Activated CD8-positive, alpha-beta T cell treated with anti-CD3 and anti-CD28 coated beads for 36 hours (primary cell): ENCODE data around the gene DCAF11. TPM values are rescaled to one million over a fixed set of nuclear protein-coding genes. Genes with fewer than 3 reads are reported as not detected.

ENCODE experiments used
- ATAC-seq: fragments of 200-7000 bp; cut with Tn5 transposase; one replicate; pipeline ENCODE4 v1.10.0; 2021; ENCODE audit warnings: mild to moderate bottlenecking, moderate library complexity
- CTCF ChIA-PET: fragments of 350-600 bp; sonication (Branson Sonifier 250); formaldehyde crosslinking; loops from one replicate; lab custom pipeline; 2021; ENCODE audit warnings: antibody characterized with exemption; lab: Charles Lee
- POLR2A ChIA-PET: fragments of 350-600 bp; sonication (Branson Sonifier 250); formaldehyde crosslinking; loops from one replicate; lab custom pipeline; 2021; ENCODE audit warnings: antibody characterized with exemption; lab: Charles Lee
- DNase-seq: peaks from one replicate; pipeline ENCODE4 v3.0.0-alpha.2; 2020
- H3K27ac Mint-ChIP-seq: one replicate; pipeline ENCODE4 v1.8.0; 2021; ENCODE audit warnings: mild to moderate bottlenecking, mixed read lengths
- H3K27me3 Mint-ChIP-seq: one replicate; pipeline ENCODE4 v1.8.0; 2021; ENCODE audit warnings: mixed read lengths
- H3K36me3 Mint-ChIP-seq: one replicate; pipeline ENCODE4 v1.8.0; 2021; ENCODE audit warnings: low read depth, mixed read lengths
- H3K4me1 Mint-ChIP-seq: one replicate; pipeline ENCODE4 v1.8.0; 2021; ENCODE audit warnings: low read depth, mixed read lengths
- H3K4me3 Mint-ChIP-seq: one replicate; pipeline ENCODE4 v1.8.0; 2021; ENCODE audit warnings: mild to moderate bottlenecking, moderate library complexity, mixed read lengths
- H3K9me3 Mint-ChIP-seq: one replicate; pipeline ENCODE4 v1.8.0; 2021; ENCODE audit warnings: mixed read lengths
- CTCF ChIP-seq: fragments of 200-600 bp; IDR thresholded peaks from one replicate; pipeline ENCODE4 v1.8.0; 2022; ENCODE audit warnings: antibody characterized with exemption, mild to moderate bottlenecking
- intact Hi-C: fragments of 100-400 bp; cut with micrococcal nuclease; formaldehyde crosslinking; loops from one replicate; pipeline ENCODE4 v1.10.0; 2022
- total RNA-seq, 2 experiments: library from RNA; stranded (reverse); gene quantifications; one replicate each; pipeline ENCODE4 v1.2.3, GENCODE V29; 2021

The DCAF11 gene
- total RNA-seq, 2 experiments from 2014 or later, result 59.9 to 63.9 TPM

GRCh38 chr14:24113801-24114531, 611 bp upstream of the DCAF11 start:
- Mint-ChIP-seq H3K4me1 (peaks cover 23% of the 10 kb centered on the region), H3K27ac (peak overlapping the region; percentile 99), H3K9me3 (no peaks in the 10 kb centered on the region), H3K4me3 (peak overlapping the region; percentile 98), H3K36me3 (peaks cover 23% of the 10 kb centered on the region), H3K27me3 (no peaks in the 10 kb centered on the region)
- ATAC-seq (peak; percentile 45), DNase-seq (peak; percentile 93)
- ChIA-PET CTCF (interaction anchor here (0.8 to 6.0 kb wide), 17 partner anchors 9 to 482 kb away, joined by 3 to 37 read pairs (median 6); partner anchors contain the start of genes CIDEB, EMC9, FITM1 and IRF9), POLR2A (interaction anchor here (0.6 to 7.0 kb wide), 22 partner anchors 9 to 126 kb away, joined by 3 to 62 read pairs (median 6); partner anchors contain the start of genes DHRS4L2, EMC9, FITM1 and GMPR2)
- no peak for TF ChIP-seq CTCF
- intact Hi-C loops, result loop anchor here (2.0 kb wide), 1 partner anchor 27 kb away; the partner anchor contains the start of gene EMC9

- Mint-ChIP-seq H3K9me3 (no peaks in the 10 kb centered on the region), H3K4me3 (peak overlapping the region; percentile 98), H3K4me1 (peaks cover 20% of the 10 kb centered on the region), H3K27ac (peak overlapping the region; percentile 99), H3K36me3 (peaks cover 33% of the 10 kb centered on the region), H3K27me3 (no peaks in the 10 kb centered on the region)
- intact Hi-C loops, result loop anchor here (2.0 kb wide), 1 partner anchor 25 kb away; the partner anchor contains the start of gene EMC9
- TF ChIP-seq CTCF, result no peak
- no peak for DNase-seq
- CTCF ChIA-PET, result interaction anchor here (1.2 to 6.0 kb wide), 14 partner anchors 10 to 218 kb away, joined by 3 to 37 read pairs (median 9); partner anchors contain the start of genes EMC9, FITM1, IRF9 and PCK2
- POLR2A ChIA-PET, result interaction anchor here (0.7 to 7.0 kb wide), 14 partner anchors 9 to 73 kb away, joined by 3 to 62 read pairs (median 14); partner anchors contain the start of genes EMC9, FITM1, IPO4 and IRF9
- no peak for ATAC-seq
Measured at GRCh38 chr14:24115422-24116127, 998 bp downstream of the DCAF11 start.

- POLR2A ChIA-PET, result interaction anchor here (1.1 to 7.0 kb wide), 10 partner anchors 10 to 126 kb away, joined by 3 to 62 read pairs (median 10); partner anchors contain the start of genes CHMP4A, EMC9, IRF9 and PSME1
- no peaks in the 10 kb centered on the region for H3K9me3 Mint-ChIP-seq
- no peak for DNase-seq
- no peaks in the 10 kb centered on the region for H3K27me3 Mint-ChIP-seq
- peaks cover 20% of the 10 kb centered on the region for H3K4me1 Mint-ChIP-seq
- intact Hi-C loops, result no loop called here
- H3K4me3 Mint-ChIP-seq, result peak overlapping the region; percentile 98
- TF ChIP-seq CTCF, result no peak
- no peak for ATAC-seq
- peak overlapping the region; percentile 99 for H3K27ac Mint-ChIP-seq
- peaks cover 38% of the 10 kb centered on the region for H3K36me3 Mint-ChIP-seq
- CTCF ChIA-PET, result interaction anchor here (1.2 to 6.0 kb wide), 8 partner anchors 10 to 58 kb away, joined by 4 to 37 read pairs (median 8); partner anchors contain the start of genes EMC9, FITM1, IRF9 and PCK2
Measured at GRCh38 chr14:24116128-24116814, 1.7 kb downstream of the DCAF11 start.

- CTCF ChIA-PET, result interaction anchor here (0.9 to 6.0 kb wide), 7 partner anchors 9 to 59 kb away, joined by 3 to 37 read pairs (median 10); partner anchors contain the start of genes FITM1, IRF9 and PCK2
- Mint-ChIP-seq H3K4me1 (peaks cover 19% of the 10 kb centered on the region), H3K9me3 (no peaks in the 10 kb centered on the region), H3K27me3 (no peaks in the 10 kb centered on the region), H3K27ac (no peak overlapping the region), H3K36me3 (peaks cover 42% of the 10 kb centered on the region), H3K4me3 (no peak overlapping the region)
- no peak for TF ChIP-seq CTCF
- DNase-seq (no peak), ATAC-seq (no peak)
- POLR2A ChIA-PET, result interaction anchor here (1.1 to 7.0 kb wide), 7 partner anchors 9 to 125 kb away, joined by 3 to 62 read pairs (median 4); partner anchors contain the start of genes CHMP4A, IRF9, PSME1 and PSME2
- intact Hi-C loops, result no loop called here
Measured at GRCh38 chr14:24117179-24117578, 2.6 kb downstream of the DCAF11 start.
